Measurements from ENCODE around the gene PUS1.

Gene PUS1

DNA sequence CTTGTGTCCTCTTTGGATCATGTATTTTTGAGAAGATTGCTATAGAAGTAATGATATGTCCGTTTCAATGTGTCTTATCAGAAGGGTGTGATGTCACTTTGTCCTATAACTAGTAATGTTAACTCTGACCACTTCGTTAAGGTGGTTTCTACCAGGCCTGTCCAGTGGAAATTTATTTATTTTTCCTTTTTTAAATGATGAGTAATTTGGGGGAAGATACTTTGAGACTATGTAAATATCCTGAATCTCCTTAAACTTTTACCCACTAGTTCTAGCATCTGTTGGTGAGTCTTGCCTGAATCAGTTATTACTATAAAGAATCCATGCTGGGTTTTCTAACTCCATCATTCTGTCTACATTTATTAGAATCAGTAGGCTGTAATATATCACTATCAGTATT lies 36.0 kb downstream of the PUS1 start:
- no peaks in the 10 kb centered on the region for H3K27me3 ChIP-seq (ENCODE audit: insufficient read depth, low read depth)

DNA sequence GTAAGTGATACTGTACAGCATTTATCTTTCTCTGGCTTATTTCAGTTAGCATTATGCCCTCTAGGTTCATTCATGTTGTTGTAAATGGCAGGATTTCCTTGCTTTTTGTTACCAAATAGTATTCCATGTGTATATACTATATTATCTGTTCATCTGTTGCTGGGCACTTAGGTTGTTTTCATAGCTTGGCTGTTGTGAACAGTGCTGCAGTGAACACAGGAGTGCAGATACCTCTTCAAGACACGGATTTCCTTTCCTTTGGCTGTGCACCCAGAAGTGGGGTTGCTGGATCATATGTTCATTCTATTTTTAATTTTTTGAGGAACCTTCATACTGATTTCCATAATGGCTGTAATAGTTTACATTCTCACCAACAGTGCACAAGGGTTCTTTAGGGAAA lies 42.1 kb downstream of the PUS1 start:
- H2AFZ ChIP-seq (ENCODE audit: low read depth): no peak overlapping the region
- H3K4me2 ChIP-seq: no peak overlapping the region
- no peaks in the 10 kb centered on the region for H4K20me1 ChIP-seq (ENCODE audit: insufficient read depth)
- H3K79me2 ChIP-seq (ENCODE audit: insufficient read depth, low read depth): peaks cover 25% of the 10 kb centered on the region; the same call in 1 of the 2 replicates
- H3K4me3 ChIP-seq (IDR thresholded peaks at IDR 0.05; ENCODE audit: insufficient read depth, low read depth, low read length): no peak overlapping the region
- H3K27ac ChIP-seq: no peak overlapping the region
- TF ChIP-seq, protein P1, sequence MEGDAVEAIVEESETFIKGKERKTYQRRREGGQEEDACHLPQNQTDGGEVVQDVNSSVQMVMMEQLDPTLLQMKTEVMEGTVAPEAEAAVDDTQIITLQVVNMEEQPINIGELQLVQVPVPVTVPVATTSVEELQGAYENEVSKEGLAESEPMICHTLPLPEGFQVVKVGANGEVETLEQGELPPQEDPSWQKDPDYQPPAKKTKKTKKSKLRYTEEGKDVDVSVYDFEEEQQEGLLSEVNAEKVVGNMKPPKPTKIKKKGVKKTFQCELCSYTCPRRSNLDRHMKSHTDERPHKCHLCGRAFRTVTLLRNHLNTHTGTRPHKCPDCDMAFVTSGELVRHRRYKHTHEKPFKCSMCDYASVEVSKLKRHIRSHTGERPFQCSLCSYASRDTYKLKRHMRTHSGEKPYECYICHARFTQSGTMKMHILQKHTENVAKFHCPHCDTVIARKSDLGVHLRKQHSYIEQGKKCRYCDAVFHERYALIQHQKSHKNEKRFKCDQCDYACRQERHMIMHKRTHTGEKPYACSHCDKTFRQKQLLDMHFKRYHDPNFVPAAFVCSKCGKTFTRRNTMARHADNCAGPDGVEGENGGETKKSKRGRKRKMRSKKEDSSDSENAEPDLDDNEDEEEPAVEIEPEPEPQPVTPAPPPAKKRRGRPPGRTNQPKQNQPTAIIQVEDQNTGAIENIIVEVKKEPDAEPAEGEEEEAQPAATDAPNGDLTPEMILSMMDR (conservative IDR thresholded peaks at IDR 0.05; ENCODE audit: low read depth, low read length): no peak
- H3K4me1 ChIP-seq (ENCODE audit: low read depth, poor library complexity, severe bottlenecking): no peaks in the 10 kb centered on the region
- H3K36me3 ChIP-seq (ENCODE audit: insufficient read depth): no peaks in the 10 kb centered on the region
- H3K9ac ChIP-seq: no peak overlapping the region
- H3K27me3 ChIP-seq (ENCODE audit: insufficient read depth, low read depth): no peaks in the 10 kb centered on the region

More for the DNA sequence above, 36.0 kb downstream of the PUS1 start:
- no peak overlapping the region for H3K27ac ChIP-seq
- no peaks in the 10 kb centered on the region for H3K36me3 ChIP-seq (ENCODE audit: insufficient read depth)
- H2AFZ ChIP-seq (ENCODE audit: low read depth): no peak overlapping the region
- no peaks in the 10 kb centered on the region for H4K20me1 ChIP-seq (ENCODE audit: insufficient read depth)
- TF ChIP-seq, protein P1 (conservative IDR thresholded peaks at IDR 0.05; ENCODE audit: low read depth, low read length): no peak
- no peaks in the 10 kb centered on the region for H3K4me1 ChIP-seq (ENCODE audit: low read depth, poor library complexity, severe bottlenecking)
- H3K4me3 ChIP-seq (IDR thresholded peaks at IDR 0.05; ENCODE audit: insufficient read depth, low read depth, low read length): no peak overlapping the region
- H3K9ac ChIP-seq: no peak overlapping the region
- peaks cover 45% of the 10 kb centered on the region for H3K79me2 ChIP-seq (ENCODE audit: insufficient read depth, low read depth)
- no peak overlapping the region for H3K4me2 ChIP-seq

DNA sequence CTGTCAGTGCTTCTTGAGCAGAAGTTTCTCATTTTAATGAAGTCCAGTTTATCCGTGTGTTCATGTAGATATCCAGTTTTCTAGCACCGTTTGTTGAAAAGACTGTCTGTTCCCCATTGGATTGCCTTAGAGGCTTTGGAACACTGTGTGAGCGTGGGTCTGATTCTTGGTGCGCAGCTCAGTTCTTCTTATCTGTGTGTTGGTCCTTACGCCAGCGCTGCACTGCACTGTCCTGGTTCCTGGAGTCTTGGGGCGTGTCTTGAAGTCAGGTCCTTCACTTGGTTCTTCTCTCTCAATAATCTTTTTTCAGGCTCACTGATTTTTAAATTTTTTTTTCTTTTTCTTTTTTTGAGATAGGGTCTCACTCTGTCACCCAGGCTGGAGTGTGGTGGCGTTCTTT lies 46.2 kb downstream of the PUS1 start:
- Histone ChIP-seq H3K27me3 (ENCODE audit: insufficient read depth, low read depth) (no peaks in the 10 kb centered on the region), H4K20me1 (ENCODE audit: insufficient read depth) (no peaks in the 10 kb centered on the region), H3K9ac (no peak overlapping the region), H3K36me3 (ENCODE audit: insufficient read depth) (no peaks in the 10 kb centered on the region), H3K79me2 (ENCODE audit: insufficient read depth, low read depth) (peaks cover 18% of the 10 kb centered on the region; the same call in 1 of the 2 replicates), H2AFZ (ENCODE audit: low read depth) (no peak overlapping the region), H3K4me3 (IDR thresholded peaks at IDR 0.05; ENCODE audit: insufficient read depth, low read depth, low read length) (no peak overlapping the region), H3K4me2 (no peak overlapping the region), H3K4me1 (ENCODE audit: low read depth, poor library complexity, severe bottlenecking) (no peaks in the 10 kb centered on the region), H3K27ac (no peak overlapping the region)
- TF ChIP-seq, protein P1 (conservative IDR thresholded peaks at IDR 0.05; ENCODE audit: low read depth, low read length): no peak

DNA sequence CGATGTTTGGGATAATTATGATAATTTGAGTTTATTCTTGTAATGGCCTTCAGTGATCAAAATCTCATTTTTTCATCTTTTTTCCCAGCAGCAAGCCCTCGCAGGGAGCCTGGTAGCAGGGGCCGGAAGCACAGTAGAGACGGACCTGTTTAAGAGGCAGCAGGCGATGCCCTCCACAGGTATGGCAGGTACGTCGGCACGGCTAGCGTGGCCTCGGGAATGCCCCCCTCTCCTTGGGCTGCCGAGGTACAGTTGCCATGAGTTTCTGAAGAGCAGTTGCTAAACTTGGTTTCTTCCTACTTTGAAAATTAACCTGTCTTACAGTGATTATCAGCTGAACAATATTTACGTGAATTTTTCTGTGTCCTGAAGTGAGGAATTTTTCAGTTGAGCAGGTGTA lies 50.5 kb downstream of the PUS1 start:
- no peak overlapping the region for H2AFZ ChIP-seq (ENCODE audit: low read depth)
- H3K4me1 ChIP-seq (ENCODE audit: low read depth, poor library complexity, severe bottlenecking): no peaks in the 10 kb centered on the region
- H3K36me3 ChIP-seq (ENCODE audit: insufficient read depth): no peaks in the 10 kb centered on the region
- no peaks in the 10 kb centered on the region for H4K20me1 ChIP-seq (ENCODE audit: insufficient read depth)
- H3K79me2 ChIP-seq (ENCODE audit: insufficient read depth, low read depth): peaks cover 14% of the 10 kb centered on the region; the same call in 1 of the 2 replicates
- no peak overlapping the region for H3K4me3 ChIP-seq (IDR thresholded peaks at IDR 0.05; ENCODE audit: insufficient read depth, low read depth, low read length)
- H3K4me2 ChIP-seq: no peak overlapping the region
- TF ChIP-seq, protein P1 (conservative IDR thresholded peaks at IDR 0.05; ENCODE audit: low read depth, low read length): no peak
- no peaks in the 10 kb centered on the region for H3K27me3 ChIP-seq (ENCODE audit: insufficient read depth, low read depth)
- H3K27ac ChIP-seq: no peak overlapping the region
- H3K9ac ChIP-seq: no peak overlapping the region

All from KMS-11 (cell line).